Fibroblast of the conjunctiva (primary cell): ENCODE measurements around the gene GUF1.
"Not testable (repeated sequence)": the region's sequence is repeated elsewhere in the genome, so short reads cannot be mapped to it uniquely, and the experiment has no call there.

Experiments used
- DNase-seq: peaks from one replicate; pipeline ENCODE4 v3.0.0-alpha.2; 2010; ENCODE audit warnings: low read depth

The GUF1 gene

DNA sequence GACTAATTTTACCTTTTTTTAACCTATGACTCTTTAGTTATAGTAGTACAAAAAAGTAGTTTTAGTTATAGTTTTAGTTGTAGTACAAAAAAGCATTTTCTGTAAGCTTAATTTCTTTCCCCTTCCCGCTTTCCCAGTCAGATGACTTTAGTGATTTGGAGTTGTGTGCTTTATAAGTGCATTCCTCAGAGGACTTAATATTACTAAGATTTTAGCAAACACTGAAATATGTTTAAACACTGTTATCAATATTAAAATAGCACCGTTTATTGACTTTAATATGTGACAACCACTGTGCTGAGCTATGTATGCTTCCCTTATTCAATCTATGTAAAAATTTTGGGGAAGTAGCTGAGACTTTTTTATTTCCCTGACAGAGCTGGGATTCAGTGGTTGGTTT is 22.8 kb downstream of the GUF1 start:
- DNase-seq: no peak

DNA sequence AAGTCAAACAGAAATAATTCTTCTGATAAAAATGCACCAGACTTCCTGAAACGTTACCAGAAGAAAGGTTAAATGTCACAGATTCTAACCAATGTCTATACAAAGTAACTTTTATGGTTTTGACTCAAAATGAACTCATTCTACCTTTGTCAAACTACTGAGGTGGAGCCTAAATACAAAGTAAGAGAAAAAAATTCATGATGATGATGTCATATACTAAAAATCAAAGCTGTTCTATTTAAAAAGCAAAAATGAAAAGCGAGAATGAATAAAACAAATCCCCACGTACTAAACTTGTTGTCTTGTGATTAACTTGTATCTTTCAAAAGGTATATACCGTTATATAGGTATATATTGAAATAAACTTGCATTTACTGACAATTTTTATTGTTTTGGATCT is 26.5 kb downstream of the GUF1 start:
- no peak for DNase-seq

DNA sequence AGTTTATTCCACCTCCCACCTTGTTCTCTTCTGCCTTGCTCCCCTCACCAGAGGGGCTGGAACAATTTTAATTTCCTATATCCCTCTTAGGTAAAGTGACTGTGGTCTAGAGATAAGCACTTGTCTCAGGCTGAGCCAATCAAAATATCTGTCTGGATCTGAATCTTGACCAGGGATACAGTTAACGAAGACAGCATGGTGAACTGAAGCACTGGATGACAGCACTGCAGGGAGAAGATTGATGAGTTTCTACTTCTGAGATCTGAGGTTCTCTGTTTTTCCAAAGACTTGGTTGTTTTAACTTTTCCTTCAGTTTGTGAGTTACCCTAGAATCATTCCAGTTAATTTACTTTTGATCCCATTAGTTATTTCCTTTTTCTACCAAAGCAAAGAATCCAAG is 34.9 kb downstream of the GUF1 start:
- no peak for DNase-seq

DNA sequence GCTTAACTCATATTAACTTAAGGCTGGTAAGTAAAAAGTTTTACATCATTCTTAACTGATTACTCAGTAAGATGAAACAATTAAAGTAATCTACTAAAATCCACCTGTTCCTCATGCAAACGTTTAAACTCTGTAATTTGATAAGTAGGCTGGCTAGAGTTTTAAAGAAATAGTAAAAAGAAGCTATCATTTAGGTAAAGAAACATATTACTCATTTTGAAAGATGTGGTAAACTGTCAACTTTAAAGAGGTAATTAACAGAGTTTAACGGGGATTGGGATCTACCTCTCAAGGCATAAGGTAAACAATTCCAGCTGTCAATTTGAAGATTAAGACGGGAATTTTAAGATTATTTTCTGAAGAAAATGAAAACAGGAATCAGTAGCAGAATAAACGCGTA is 38.4 kb downstream of the GUF1 start:
- no peak for DNase-seq

DNA sequence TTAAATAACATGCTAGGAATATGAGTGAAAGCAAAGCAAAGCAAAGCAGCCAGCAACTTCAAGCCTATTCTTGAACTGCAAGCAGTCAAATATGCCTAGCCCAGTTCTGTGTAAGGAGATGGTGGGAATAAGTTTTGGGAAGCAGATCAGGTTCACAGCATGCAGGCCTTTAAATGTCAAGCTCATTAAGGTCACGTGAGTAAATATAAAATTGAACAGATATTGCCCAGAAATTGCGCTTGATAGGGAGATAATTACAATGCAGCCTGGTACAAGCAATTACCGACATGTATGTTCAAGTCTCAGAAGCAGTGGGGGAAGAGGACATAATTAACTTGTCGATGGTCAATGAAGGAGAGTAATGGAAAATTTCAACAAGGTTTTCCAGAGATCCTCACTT is 42.2 kb downstream of the GUF1 start:
- no peak for DNase-seq

DNA sequence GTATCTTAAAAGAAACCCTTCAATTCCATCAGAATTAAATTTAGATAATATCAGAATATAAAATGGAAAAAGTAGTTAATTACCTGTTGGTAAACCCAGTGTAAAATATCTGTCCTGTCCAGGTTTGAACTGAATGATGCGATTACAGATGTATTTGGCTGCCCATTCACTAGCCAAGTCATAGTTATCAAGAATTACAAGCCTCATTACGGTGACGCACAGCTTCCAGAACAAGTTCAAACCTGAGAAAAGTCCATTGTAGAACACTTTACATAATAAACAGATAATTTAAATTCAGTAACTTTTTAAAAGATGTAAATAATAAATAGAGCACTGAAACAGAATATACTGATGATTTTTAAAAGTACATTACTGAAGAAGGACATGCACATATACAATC is 43.8 kb downstream of the GUF1 start:
- DNase-seq: no peak

DNA sequence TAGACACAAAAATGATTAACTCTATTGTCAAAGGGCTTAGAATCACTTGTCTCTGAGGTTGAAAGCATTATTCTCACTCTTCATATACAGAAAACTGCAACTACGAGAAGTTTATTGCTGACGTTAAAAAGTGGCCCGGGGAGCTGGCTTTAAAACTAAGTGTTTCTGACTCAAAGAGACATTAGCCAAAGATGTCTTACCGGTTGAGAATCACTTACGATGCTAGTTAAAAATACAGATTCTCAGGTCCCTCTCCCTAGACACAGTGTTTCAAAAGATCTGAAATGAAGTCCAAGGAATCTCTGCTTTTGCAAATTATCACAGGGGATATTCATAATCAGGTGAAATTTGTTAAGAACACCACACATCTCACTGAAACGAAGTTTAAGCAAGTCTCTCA is 46.9 kb downstream of the GUF1 start:
- no peak for DNase-seq

DNA sequence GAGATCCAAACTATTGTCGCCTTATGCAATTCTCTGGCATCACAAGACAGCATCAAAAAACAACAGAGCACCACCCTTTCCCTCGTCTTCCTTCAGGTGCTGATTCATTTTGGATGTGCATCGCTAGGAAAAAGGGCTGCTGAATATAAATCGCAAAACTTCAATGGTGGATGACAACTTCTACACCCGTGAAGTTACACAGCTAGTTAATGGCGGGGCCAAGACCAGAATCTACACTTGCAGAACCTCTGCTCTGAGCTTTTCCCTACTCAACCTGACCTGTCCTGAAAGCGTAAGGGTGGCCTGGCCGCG is 47.5 kb downstream of the GUF1 start:
- no peak for DNase-seq

DNA sequence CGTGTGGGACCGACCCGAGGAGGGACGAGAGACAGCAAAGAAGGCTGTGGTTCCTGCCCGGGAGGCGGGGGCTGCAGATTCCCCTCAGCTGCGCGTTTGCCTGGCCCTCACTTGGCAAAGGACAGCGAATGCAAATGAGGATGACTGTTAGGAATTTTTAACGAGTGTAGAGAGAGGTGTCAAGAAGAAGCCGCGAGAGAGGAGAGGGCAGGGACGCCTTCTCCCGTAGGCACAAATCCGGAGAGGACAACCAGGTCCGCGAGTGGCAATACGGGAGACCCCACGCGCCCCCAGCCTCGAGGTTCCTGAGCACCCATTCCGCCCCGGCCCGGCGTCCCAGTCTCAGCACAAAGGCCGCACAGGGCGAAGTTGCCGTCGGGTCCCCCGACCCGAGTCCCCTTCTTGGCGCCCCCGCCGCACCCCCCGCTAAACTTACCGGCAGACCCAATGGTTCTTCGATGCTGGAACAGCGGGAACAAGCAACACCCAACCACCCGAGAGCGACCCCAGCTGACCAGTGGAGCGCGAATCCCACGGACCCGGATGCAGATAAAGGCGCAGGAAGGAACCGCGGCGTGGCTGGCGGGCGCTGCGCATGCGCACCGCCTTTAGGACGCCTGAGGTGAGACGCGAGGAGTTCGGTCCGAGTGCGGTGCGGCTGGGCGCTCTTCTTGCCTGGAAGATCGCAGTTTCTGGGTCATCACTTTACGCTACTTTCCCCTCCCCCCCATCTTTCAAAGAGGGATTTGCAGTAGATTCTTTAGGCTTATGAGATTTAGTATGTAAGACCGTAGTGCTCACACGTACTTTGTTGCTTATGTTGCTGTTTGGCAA is 48.0 kb downstream of the GUF1 start, which contains the start of gene GNPDA2:
Gene GNPDA2 (minus strand): TSS at position 519 of the 834 bp plus-strand sequence. CDS start 4,349 bp downstream, outside the sequence.
- DNase-seq: peak; percentile 81

DNA sequence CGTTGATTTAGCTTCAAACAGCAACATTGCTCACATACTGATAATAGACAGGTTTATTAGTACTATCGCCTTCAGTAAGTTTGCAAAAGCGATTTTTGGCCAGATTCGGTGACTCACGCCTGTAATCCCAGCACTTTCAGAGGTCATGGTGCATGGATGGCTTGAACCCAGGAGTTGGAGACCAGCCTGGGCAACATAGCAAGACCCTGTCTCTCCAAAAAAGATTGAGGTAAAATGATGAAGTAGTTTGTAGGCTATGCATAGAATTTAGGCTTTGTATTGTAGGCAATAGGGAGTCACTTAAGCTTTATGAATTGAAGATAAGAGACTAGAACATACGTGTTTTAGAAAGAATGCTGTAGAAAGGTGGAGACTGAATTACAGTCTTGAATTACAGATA is 49.3 kb downstream of the GUF1 start:
- no peak for DNase-seq

DNA sequence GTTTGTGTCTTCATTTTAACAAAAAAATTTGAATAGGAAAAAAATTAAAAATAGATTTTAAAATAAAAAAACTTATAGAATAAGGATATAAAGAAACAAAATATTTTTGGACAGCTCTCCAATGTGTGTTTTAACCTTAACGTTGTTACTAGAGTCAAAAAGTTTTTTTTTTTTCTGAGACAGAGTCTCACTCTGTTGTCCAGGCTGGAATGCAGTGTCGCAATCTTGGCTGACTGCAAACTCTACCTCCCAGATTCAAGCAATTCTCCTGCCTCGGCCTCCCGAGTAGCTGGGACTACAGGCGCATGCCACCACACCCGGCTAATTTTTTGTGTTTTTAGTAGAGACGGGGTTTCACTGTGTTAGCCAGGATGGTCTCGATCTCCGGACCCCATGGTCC is 50.5 kb downstream of the GUF1 start:
- not testable (repeated sequence) for DNase-seq

DNA sequence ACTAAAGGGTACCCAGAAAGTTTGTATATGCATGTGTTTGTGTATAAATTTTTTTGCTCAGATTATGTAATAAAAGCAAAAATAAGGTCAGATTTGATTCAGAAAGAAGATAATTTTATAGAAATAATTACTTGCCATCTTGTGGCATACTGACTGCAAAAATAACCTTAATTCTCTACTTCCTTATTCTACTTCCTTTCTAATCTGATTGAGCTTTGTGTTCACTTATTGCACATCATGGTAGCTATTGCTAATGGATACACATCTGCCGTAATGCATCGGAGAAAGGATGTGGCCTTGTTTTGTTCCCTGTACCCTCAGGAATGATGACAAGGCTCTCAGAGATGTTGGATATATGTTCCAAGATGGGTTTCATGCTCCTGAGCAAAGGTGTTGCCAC is 58.7 kb downstream of the GUF1 start:
- DNase-seq: no peak

DNA sequence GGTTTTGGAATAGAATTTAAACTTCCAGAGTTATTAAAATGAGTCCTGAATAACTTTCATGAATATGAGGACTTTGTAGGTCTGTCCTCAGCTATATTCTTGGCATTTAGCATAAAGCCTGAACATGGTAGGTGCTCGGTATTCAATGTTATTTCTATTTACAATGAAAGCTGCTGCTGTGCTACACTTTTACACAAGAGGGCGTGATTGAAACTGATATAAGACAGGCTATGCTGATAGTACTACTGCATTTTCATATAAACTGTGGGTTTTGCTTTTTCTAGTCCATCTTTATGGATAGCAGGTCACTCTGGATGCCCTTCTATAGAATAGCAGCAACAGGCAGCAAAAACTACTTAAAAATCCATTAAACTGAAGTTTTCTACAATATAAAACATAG is 60.4 kb downstream of the GUF1 start:
- no peak for DNase-seq

DNA sequence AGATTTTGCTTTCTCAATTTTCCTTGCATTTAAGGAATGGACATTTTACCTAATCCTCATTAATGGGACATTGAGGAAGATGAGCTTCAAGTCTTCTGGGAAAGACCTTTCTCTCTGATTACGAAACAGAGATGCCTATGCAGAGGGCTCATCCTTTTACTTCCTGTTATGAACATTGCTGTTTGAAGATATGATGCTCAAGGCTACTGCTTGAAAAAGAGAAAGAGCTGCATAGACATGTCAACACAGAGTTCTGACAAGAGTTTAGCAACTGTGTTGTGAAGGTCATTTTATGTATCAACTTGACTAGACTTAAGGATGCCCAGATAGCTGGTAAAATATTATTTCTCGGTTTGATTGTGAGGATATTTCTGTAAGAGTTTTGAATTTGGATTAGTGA is 62.0 kb downstream of the GUF1 start:
- no peak for DNase-seq
